Kidney (tissue), 14 donors: ENCODE results near the gene C9. TPM values are rescaled to one million over a fixed set of nuclear protein-coding genes. Genes with fewer than 3 reads are reported as not detected.
"Not testable (repeated sequence)": the region's sequence is repeated elsewhere in the genome, so short reads cannot be mapped to it uniquely, and the experiment has no call there.

Experiments used
- DNase-seq, 5 donors: peaks; one replicate each; pipeline ENCODE4 v3.0.0-alpha.2; 2013 to 2020
- FAIRE-seq: peaks from 2 replicates; lab custom pipeline; 2012; peaks lifted over from hg19 to GRCh38; lab: Jason Lieb, UNC
- H3K27ac ChIP-seq, 2 donors: one replicate each; pipeline ENCODE4 v1.7.0; 2013; ENCODE audit warnings: low read depth in 2 of 2, low read length in 2 of 2, inconsistent platforms in 1 of 2
- H3K27me3 ChIP-seq: one replicate; pipeline ENCODE4 v1.7.1; 2013; ENCODE audit warnings: low read length, inconsistent platforms; ENCODE audit not compliant: control insufficient read depth, insufficient read depth
- H3K36me3 ChIP-seq, 3 donors: one replicate each; pipeline versions ENCODE4 v1.7.0 to v1.7.1; 2013; ENCODE audit warnings: low read length in 3 of 3, control low read depth in 1 of 3, inconsistent platforms in 1 of 3; ENCODE audit not compliant: insufficient read depth in 3 of 3, control insufficient read depth in 2 of 3
- H3K4me1 ChIP-seq, 3 donors: one replicate each; pipeline versions ENCODE4 v1.7.0 to v1.7.1; 2013; ENCODE audit warnings: low read length in 3 of 3, inconsistent platforms in 1 of 3, low read depth in 1 of 3; ENCODE audit not compliant: control insufficient read depth in 2 of 3, insufficient read depth in 2 of 3
- H3K4me3 ChIP-seq, 3 donors: one replicate each; pipeline versions ENCODE4 v1.7.0 to v1.8.1; 2013; ENCODE audit warnings: low read length in 3 of 3, control low read depth in 1 of 3, inconsistent platforms in 1 of 3
- H3K9ac ChIP-seq, 3 donors: one replicate each; pipeline versions ENCODE4 v1.7.0 to v1.7.1; 2013; ENCODE audit warnings: low read length in 3 of 3, control low read depth in 1 of 3, inconsistent platforms in 1 of 3
- H3K9me3 ChIP-seq, 3 donors: one replicate each; pipeline versions ENCODE4 v1.7.0 to v1.7.1; 2013; ENCODE audit warnings: low read length in 3 of 3, control low read depth in 1 of 3, inconsistent platforms in 1 of 3; ENCODE audit not compliant: control insufficient read depth in 2 of 3, insufficient read depth in 1 of 3
- intact Hi-C: fragments of 100-400 bp; cut with DNase I; formaldehyde crosslinking; loops from one replicate; pipeline ENCODE4 v1.11.1; 2022
- polyA plus RNA-seq: library from polyadenylated mRNA; stranded (reverse); fragments of 350-450 nt; fragmentation: Illumina TruSeq; extraction: RNeasy Lipid Tissue Mini Kit (QIAGEN cat#74804); gene quantifications from one replicate; pipeline ENCODE4 v1.2.3, GENCODE V29; 2014; ENCODE audit warnings: low read depth, low replicate concordance; ENCODE audit not compliant: insufficient read depth
- total RNA-seq: library from RNA; stranded (reverse); fragmentation: NEBNext Ultra II Directional; extraction: Animal tissue kit (Norgen Biotek cat#: 25700); gene quantifications from one replicate; pipeline ENCODE4 v1.2.1, GENCODE V29; 2021
- TF ChIP-seq, protein P1 (sequence below): IDR thresholded peaks from 3 replicates; pipeline ENCODE4 v1.5.1; 2012; ENCODE audit warnings: mild to moderate bottlenecking, moderate library complexity, borderline replicate concordance; ENCODE audit not compliant: insufficient read depth; ENCODE audit errors: extremely low read depth
- donor health status: control.
- donor health status: control.
- donor health status: control.
- donor health status: control.
- donor health status: control.
- donor health status: DM: yes; HTN: yes; CAD: no.
- donor health status: Normal renal cell carcinoma (clear cell type).

C9 gene
- total and polyA plus RNA-seq, 2 donors from 2014 or later, result 1.5 to 4.5 TPM

- Histone ChIP-seq H3K4me3 (no peak overlapping the region), H3K27me3 (no peaks in the 10 kb centered on the region), H3K36me3 (peaks cover 0 to 5% (median 3%) of the 10 kb centered on the region in 3 donors), H3K4me1 (peaks cover 4 to 24% (median 20%) of the 10 kb centered on the region in 3 donors), H3K27ac (peak overlapping the region; percentile 2 to 34), H3K9me3 (no peaks in the 10 kb centered on the region), H3K9ac (no peak overlapping the region)
- TF ChIP-seq, protein P1, sequence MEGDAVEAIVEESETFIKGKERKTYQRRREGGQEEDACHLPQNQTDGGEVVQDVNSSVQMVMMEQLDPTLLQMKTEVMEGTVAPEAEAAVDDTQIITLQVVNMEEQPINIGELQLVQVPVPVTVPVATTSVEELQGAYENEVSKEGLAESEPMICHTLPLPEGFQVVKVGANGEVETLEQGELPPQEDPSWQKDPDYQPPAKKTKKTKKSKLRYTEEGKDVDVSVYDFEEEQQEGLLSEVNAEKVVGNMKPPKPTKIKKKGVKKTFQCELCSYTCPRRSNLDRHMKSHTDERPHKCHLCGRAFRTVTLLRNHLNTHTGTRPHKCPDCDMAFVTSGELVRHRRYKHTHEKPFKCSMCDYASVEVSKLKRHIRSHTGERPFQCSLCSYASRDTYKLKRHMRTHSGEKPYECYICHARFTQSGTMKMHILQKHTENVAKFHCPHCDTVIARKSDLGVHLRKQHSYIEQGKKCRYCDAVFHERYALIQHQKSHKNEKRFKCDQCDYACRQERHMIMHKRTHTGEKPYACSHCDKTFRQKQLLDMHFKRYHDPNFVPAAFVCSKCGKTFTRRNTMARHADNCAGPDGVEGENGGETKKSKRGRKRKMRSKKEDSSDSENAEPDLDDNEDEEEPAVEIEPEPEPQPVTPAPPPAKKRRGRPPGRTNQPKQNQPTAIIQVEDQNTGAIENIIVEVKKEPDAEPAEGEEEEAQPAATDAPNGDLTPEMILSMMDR, result no peak
- intact Hi-C loops, result no loop called here
- FAIRE-seq (no peak), DNase-seq (no peak)
Observed at GRCh38 chr5:39405083-39405843, 41.0 kb upstream of the C9 start.

DNA sequence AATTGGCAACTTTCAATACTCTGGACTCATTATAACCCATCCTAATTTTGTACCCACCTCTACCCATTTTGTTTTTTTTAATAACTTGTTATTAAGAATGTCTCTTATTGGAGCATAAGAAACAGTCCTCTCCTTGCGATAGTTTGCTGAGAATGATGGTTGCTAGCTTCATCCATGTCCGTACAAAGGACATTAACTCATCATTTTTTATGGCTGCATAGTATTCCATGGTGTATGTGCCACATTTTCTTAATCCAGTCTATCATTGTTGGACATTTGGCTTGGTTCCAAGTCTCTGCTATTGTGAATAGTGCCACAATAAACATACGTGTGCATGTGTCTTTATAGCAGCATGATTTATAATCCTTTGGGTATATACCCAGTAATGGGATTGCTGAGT, 39.5 kb upstream of the C9 start:
- H3K4me3 ChIP-seq, H3K36me3 ChIP-seq, DNase-seq, FAIRE-seq, H3K9ac ChIP-seq, intact Hi-C loops, H3K27ac ChIP-seq, H3K9me3 ChIP-seq, H3K27me3 ChIP-seq: not testable (repeated sequence)
- peaks cover 4 to 30% (median 28%) of the 10 kb centered on the region in 3 donors for H3K4me1 ChIP-seq

DNA sequence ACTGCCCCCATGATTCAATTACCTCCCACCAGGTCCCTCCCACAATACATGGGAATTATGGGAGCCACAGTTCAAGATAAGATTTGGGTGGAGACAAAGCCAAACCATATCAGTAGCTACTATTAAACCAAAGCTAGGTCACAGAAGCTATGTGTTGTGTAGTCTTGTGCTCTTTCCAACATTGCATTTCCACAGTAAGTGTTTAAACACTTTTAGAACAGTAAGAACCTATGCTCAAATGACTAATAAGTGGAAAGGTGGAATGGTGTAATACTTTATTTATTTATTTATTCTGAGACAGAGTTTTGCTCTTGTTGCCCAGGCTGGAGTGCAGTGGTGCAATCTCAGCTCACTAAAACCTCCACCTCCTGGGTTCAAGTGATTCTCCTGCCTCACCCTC, 37.8 kb upstream of the C9 start:
- Histone ChIP-seq H3K27ac (peak overlapping the region; percentile 68 to 79), H3K4me1 (peaks cover 4 to 42% (median 28%) of the 10 kb centered on the region in 3 donors), H3K4me3 (peak overlapping the region in 1 of 3 donors; percentile 14)
- H3K9ac ChIP-seq, FAIRE-seq, DNase-seq, H3K9me3 ChIP-seq, intact Hi-C loops, H3K27me3 ChIP-seq, H3K36me3 ChIP-seq: not testable (repeated sequence)

DNA sequence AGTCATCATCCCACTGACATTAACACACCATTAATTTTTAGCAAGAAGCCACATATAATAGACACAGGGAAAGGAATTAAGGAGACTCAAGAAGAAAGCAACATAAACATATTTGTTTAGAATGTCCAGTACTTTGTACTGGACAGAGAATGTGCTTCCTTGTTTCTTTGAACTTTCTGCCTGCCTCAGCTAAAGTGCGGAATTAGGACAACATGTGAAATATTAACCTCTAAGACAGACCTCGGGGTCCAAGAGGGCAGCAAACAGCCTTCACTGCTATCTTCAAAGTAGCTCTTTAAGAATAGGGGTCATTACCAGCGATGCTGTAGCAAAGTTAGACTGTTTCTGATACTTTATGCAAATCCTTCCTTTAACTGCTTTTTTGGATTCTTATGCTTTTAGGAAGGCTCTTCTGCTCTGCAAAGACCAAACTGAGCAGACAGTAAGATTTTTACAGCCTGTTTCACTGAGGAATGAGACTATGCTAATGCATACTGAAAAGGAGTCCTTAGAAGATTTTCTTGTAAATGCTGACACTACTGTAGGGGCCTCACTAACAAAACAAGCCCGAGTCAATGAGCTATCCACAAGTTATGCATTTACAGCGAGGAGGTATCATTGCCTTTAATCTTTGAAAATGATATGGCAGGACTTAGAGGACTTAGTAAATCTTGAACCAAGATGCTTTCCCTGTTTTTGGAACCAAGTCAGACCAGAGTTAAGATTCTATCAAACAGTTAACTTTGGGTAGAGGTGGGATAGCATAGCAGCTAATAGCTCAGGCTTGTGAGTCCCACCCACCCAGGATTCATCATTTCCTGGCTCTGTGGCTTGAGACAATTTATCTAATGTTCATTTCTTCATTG, 36.7 kb upstream of the C9 start:
- Histone ChIP-seq H3K4me1 (peaks cover 4 to 46% (median 26%) of the 10 kb centered on the region in 3 donors), H3K36me3 (peaks cover 0 to 10% (median 3%) of the 10 kb centered on the region in 3 donors), H3K9me3 (no peaks in the 10 kb centered on the region), H3K9ac (peak overlapping the region in 2 of 3 donors; percentile 7 to 26), H3K27ac (peak overlapping the region; percentile 80 to 97), H3K4me3 (peak overlapping the region in 2 of 3 donors; percentile 1 to 16), H3K27me3 (no peaks in the 10 kb centered on the region)
- TF ChIP-seq, protein P1, result no peak
- DNase-seq (peak in 2 of 5 donors; percentile 56 to 71), FAIRE-seq (peak; percentile 73)
- intact Hi-C loops, result no loop called here
